ENCODE data around the gene SEMA4B.

The SEMA4B gene

DNA sequence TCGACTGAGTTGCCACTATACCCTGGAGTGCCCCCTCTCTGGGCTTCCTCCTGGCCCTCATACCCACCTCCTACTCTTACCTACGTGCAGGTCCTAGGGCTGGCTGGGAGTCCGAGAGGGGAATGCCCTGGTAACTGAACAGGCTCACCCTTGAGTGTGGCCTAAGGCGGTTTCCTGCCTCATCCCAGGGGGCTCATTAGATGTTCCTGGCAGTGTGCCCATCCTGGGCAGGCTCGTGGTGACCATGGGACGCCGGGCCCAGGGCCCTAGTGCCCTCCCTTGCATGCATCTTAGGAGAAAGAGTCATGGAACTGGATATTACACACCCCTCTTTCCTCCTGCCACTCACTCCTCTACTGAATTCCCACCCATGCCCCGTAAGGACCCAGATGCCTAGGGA is 2.8 kb downstream of the SEMA4B start:
- TF ChIP-seq, protein P1, sequence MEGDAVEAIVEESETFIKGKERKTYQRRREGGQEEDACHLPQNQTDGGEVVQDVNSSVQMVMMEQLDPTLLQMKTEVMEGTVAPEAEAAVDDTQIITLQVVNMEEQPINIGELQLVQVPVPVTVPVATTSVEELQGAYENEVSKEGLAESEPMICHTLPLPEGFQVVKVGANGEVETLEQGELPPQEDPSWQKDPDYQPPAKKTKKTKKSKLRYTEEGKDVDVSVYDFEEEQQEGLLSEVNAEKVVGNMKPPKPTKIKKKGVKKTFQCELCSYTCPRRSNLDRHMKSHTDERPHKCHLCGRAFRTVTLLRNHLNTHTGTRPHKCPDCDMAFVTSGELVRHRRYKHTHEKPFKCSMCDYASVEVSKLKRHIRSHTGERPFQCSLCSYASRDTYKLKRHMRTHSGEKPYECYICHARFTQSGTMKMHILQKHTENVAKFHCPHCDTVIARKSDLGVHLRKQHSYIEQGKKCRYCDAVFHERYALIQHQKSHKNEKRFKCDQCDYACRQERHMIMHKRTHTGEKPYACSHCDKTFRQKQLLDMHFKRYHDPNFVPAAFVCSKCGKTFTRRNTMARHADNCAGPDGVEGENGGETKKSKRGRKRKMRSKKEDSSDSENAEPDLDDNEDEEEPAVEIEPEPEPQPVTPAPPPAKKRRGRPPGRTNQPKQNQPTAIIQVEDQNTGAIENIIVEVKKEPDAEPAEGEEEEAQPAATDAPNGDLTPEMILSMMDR (conservative IDR thresholded peaks at IDR 0.05) = no peak
- H3K27ac ChIP-seq = no peak overlapping the region

DNA sequence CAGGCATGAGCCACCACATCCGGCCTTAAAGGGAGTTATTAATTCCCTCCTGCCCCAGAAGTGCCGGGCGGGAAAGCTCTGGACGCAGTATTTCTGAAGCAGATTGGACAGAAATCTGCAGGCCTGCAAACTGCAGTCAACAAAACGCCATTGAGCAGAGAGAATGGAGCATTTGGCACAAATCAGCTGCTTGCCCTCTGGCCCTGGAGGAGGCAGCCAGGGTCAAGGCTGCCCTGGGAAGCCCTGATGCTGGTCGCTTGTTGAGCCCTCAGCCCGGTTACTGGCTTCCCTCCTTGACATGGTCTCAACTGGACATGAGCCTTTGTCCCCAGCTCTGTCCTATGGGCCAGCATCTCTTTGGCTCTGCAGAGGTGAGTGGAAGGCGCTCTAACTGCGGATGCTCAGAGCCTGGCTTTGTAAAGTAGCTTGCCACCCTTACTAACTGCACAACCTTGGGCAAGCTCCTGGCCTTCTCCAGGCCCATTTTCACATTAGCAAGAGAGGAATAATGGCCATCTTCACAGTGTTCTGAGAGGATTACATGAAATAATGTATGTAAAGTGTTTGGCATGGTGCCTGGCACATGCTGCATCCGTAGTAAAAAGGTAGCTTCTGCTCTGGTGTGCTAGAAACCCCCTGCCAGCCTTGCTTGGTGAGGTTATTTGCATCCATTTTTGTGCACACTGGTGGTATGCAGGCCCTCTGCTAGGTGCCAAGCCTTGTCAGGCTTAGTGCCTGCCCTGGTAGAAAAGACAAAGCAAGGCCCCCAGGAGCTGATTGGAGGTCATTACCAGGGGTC is 4.1 kb downstream of the SEMA4B start:
- TF ChIP-seq, protein P1 (conservative IDR thresholded peaks at IDR 0.05) = no peak
- no peak overlapping the region for H3K27ac ChIP-seq

DNA sequence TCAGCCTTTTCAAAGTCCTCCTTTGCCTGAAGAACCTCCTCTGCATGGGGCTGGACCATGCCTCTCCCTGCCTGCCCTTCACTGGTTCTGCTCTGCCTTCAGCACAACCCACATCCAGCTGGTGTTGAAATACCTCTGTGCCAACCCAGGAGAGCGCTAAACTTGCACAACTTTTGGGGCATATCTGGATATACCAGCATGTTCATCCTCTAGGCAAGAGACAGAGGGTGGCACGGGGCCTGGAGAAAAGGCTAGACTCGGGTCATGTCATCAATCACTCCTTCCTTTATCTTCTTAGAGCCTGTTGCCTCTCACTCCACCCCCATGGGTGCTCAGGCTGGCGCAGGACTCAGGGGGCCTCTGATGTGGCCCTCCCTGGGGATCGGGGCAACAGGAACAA is 4.8 kb downstream of the SEMA4B start:
- H3K27ac ChIP-seq = no peak overlapping the region
- TF ChIP-seq, protein P1 (conservative IDR thresholded peaks at IDR 0.05) = no peak

DNA sequence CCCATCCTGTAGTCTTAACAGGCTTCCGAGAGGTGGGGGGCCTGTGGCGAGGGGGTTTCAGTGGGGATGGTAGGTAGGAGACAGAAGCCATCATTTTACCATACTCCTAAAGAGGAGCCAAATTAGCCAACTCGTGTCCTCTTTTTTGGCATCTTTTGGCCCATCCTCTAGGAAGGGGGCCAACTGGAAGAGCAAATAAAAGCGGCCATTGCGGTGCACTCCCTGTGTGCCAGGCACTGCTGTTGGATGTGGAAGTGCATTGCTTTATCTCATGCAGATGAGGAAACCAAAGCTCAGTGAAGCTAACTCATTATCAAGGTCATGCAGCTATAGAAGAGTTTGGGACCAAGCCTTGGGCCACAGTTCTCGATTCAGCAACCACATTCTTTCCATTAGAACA is 6.1 kb downstream of the SEMA4B start:
- H3K27ac ChIP-seq = no peak overlapping the region
- TF ChIP-seq, protein P1 (conservative IDR thresholded peaks at IDR 0.05) = no peak

DNA sequence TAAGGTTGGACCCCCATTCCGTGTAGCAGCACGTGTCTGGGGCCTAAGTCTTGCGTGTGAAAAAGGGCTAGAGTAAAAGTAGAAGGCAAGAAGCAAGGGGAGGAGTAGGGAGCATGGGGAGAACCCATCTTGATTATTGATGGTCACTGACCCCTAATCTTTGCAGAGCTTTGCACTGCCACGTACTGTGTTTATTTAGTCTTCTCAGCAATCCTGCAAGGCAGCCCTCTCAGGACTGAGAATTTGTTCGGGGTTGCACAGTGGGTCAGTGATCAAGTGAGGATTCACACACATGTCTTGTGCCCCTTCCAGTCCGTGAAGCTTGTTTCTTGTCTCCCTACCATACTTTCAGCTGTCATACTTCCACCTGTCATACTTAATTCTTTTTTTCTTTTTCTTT is 7.2 kb downstream of the SEMA4B start:
- TF ChIP-seq, protein P1 (conservative IDR thresholded peaks at IDR 0.05) = no peak
- no peak overlapping the region for H3K27ac ChIP-seq

DNA sequence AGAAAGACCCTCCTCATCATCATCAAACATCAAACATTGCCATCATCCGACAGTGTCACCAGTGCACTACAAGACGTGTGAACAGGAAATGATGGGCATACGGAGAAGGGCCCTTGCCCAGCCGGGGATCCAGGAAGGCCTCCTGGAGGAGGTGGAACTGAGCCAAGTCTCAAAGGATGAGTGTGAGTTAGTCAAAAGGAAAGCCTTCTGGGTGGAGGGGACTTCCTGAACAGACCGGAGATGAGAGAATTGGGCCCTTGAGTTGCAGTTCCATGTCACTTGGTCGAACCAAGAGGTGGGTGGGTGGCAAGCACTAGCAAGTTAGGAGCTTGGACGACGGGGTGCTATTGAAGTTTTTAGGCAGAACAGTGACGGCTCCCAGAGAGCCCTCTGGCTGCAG is 8.5 kb downstream of the SEMA4B start:
- H3K27ac ChIP-seq = no peak overlapping the region
- TF ChIP-seq, protein P1 (conservative IDR thresholded peaks at IDR 0.05) = no peak

DNA sequence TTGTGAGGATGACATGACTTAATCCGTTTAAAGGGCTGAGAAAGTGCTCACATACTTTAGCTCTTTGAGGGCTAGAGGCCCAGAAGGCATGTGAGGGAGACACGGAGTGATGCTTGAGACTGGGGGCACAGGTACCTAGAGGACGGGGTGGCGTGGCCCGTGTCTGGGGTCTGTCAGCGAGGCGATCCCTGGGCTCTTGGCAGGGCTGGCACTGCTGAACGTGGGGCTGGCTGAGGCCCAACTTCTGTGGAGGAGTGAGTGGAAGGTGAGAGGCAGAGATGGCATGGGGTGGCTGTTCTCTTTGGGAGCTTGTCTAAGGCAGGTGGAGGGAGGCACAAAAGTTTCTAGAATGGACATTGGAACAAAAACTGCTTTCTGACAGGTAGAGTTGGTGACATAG is 9.5 kb downstream of the SEMA4B start:
- TF ChIP-seq, protein P1 (conservative IDR thresholded peaks at IDR 0.05) = no peak
- H3K27ac ChIP-seq = peak overlapping the region; percentile 76; the same call in 1 of the 2 replicates

Data from VCaP (cell line).